Measurements from ENCODE around the gene EHHADH. TPM values are rescaled to one million over a fixed set of nuclear protein-coding genes. Genes with fewer than 3 reads are reported as not detected.
"Not testable (repeated sequence)": the region's sequence is repeated elsewhere in the genome, so short reads cannot be mapped to it uniquely, and the experiment has no call there.

EHHADH gene
- total RNA-seq, 1 donor from 2014 or later, result 2.8 TPM

- H3K27me3 Mint-ChIP-seq (ENCODE audit: low read depth), result peaks cover 6% of the 10 kb centered on the region
- no peaks in the 10 kb centered on the region for H3K4me1 Mint-ChIP-seq
- TF ChIP-seq CTCF (conservative IDR thresholded peaks at IDR 0.05), result no peak
- no peaks in the 10 kb centered on the region for H3K9me3 Mint-ChIP-seq
- H3K4me3 Mint-ChIP-seq, result no peak overlapping the region
- no peak overlapping the region for H3K27ac Mint-ChIP-seq (ENCODE audit: unreplicated experiment)
- H3K36me3 Mint-ChIP-seq (ENCODE audit: low read depth), result peaks cover under 1% of the 10 kb centered on the region
- DNase-seq (ENCODE audit: low read depth, low spot score), result no peak
Measured at GRCh38 chr3:185263423-185263822, 9.6 kb upstream of the EHHADH start.

DNA sequence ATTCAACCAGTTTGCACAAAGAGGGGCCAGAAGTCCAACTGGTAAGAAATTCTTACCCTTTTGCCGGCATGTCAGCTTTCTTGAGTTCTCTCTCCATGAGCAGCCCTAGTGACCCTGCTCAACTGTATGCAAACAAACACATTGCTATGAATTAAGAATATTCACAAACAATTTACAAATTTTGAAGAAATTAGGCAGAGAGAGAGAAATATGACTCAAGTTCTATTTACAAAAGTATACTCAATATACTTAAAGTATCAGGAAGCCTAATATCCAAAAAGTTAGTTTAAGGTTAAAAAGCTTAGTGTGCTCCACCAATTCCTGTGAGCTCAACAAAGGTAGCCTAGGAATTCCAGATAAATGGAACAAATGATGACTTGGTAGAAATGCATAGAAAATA is 3.5 kb upstream of the EHHADH start:
- H3K4me1 Mint-ChIP-seq, result no peaks in the 10 kb centered on the region
- DNase-seq (ENCODE audit: low read depth, low spot score), result no peak
- peaks cover 5% of the 10 kb centered on the region for H3K27me3 Mint-ChIP-seq (ENCODE audit: low read depth)
- H3K9me3 Mint-ChIP-seq, result peaks cover 9% of the 10 kb centered on the region
- H3K4me3 Mint-ChIP-seq, result no peak overlapping the region
- no peak overlapping the region for H3K27ac Mint-ChIP-seq (ENCODE audit: unreplicated experiment)
- H3K36me3 Mint-ChIP-seq (ENCODE audit: low read depth), result peaks cover 16% of the 10 kb centered on the region
- TF ChIP-seq CTCF (conservative IDR thresholded peaks at IDR 0.05), result no peak

GRCh38 chr3:185254799-185255198 is 950 bp upstream of the EHHADH start:
- no peak for TF ChIP-seq CTCF (conservative IDR thresholded peaks at IDR 0.05)
- peaks cover 16% of the 10 kb centered on the region for H3K36me3 Mint-ChIP-seq (ENCODE audit: low read depth)
- peaks cover 9% of the 10 kb centered on the region for H3K9me3 Mint-ChIP-seq
- peaks cover 8% of the 10 kb centered on the region for H3K27me3 Mint-ChIP-seq (ENCODE audit: low read depth)
- peak overlapping the region; percentile 20 for H3K4me3 Mint-ChIP-seq
- H3K27ac Mint-ChIP-seq (ENCODE audit: unreplicated experiment), result no peak overlapping the region
- H3K4me1 Mint-ChIP-seq, result no peaks in the 10 kb centered on the region
- DNase-seq (ENCODE audit: low read depth, low spot score), result no peak

DNA sequence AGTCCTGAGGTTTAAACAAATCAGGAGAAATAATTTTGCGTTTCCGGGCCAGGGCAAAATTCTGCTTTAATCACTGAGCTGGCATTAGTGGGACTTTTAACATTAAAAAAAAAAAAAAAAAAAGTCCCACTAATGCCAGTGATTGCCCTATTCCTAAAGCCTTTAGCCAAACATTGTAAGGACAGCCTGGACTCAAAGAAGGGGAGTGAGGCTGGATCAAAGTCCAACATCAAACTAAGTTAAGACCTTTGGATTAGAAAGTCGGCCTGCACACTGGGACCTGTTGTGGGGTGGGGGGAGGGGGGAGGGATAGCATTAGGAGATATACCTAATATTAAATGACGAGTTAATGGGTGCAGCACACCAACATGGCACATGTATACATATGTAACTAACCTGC is 716 bp downstream of the EHHADH start:
- peaks cover 13% of the 10 kb centered on the region for H3K36me3 Mint-ChIP-seq (ENCODE audit: low read depth)
- not testable (repeated sequence) for H3K4me1 Mint-ChIP-seq; H3K27me3 Mint-ChIP-seq (ENCODE audit: low read depth)

DNA sequence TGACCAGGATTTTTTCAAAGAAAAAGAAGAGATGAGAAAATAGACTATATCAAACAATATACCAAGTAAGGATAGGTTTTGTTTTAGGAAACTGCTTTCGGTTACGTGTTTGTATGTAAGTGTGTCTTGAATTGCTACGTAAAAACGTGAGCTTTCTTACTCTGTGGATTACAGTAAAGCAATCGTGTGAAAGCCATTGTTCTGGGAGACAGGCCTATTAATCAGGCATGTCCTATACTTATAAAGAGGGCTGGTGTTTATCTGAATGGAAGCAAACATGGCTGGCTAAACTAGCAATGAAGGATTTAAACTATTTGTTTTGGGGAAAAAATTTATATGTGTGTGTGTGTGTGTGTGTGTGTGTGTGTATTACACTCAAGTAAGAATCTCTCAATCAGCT is 2.6 kb downstream of the EHHADH start:
- Mint-ChIP-seq H3K27me3 (ENCODE audit: low read depth) (peaks cover 8% of the 10 kb centered on the region), H3K36me3 (ENCODE audit: low read depth) (peaks cover 8% of the 10 kb centered on the region), H3K4me3 (no peak overlapping the region), H3K4me1 (no peaks in the 10 kb centered on the region), H3K27ac (ENCODE audit: unreplicated experiment) (no peak overlapping the region), H3K9me3 (peaks cover 5% of the 10 kb centered on the region)
- no peak for DNase-seq (ENCODE audit: low read depth, low spot score)
- TF ChIP-seq CTCF (conservative IDR thresholded peaks at IDR 0.05), result no peak

More for the DNA sequence above, 716 bp downstream of the EHHADH start:
- H3K9me3 Mint-ChIP-seq; H3K27ac Mint-ChIP-seq (ENCODE audit: unreplicated experiment); DNase-seq (ENCODE audit: low read depth, low spot score); H3K4me3 Mint-ChIP-seq: not testable (repeated sequence)

DNA sequence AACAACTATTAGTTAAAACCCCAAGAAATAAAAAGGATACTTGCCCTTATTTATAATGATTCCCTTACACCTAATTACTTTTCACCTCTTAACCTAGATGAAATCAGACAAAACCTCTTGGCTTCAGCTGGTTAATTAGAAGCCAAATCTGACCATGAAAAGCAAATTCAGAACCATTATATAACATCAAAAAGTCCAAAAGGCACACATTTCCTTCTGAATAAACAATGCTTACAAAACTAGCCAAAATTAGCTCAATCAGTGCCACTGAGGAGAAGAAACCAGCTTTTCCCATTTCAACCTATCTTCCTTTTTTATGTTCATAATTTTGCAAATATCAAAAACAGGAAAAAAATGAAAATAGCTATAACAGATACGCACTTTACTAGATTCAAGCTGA is 3.2 kb downstream of the EHHADH start:
- no peak for TF ChIP-seq CTCF (conservative IDR thresholded peaks at IDR 0.05)
- Mint-ChIP-seq H3K27me3 (ENCODE audit: low read depth) (peaks cover 8% of the 10 kb centered on the region), H3K4me1 (no peaks in the 10 kb centered on the region), H3K4me3 (no peak overlapping the region), H3K27ac (ENCODE audit: unreplicated experiment) (no peak overlapping the region), H3K9me3 (peaks cover 5% of the 10 kb centered on the region), H3K36me3 (ENCODE audit: low read depth) (peaks cover 8% of the 10 kb centered on the region)
- DNase-seq (ENCODE audit: low read depth, low spot score), result no peak

Data from neural crest cell (in vitro differentiated cells).